ENCODE measurements around the gene MCCC1. TPM values are rescaled to one million over a fixed set of nuclear protein-coding genes. Genes with fewer than 3 reads are reported as not detected.

The MCCC1 gene
- total and polyA plus RNA-seq, 2 of the 13 experiments (the other 11 are each of a cell fraction or from before 2014, with no cell fraction given), result 11.7 to 30.1 TPM

DNA sequence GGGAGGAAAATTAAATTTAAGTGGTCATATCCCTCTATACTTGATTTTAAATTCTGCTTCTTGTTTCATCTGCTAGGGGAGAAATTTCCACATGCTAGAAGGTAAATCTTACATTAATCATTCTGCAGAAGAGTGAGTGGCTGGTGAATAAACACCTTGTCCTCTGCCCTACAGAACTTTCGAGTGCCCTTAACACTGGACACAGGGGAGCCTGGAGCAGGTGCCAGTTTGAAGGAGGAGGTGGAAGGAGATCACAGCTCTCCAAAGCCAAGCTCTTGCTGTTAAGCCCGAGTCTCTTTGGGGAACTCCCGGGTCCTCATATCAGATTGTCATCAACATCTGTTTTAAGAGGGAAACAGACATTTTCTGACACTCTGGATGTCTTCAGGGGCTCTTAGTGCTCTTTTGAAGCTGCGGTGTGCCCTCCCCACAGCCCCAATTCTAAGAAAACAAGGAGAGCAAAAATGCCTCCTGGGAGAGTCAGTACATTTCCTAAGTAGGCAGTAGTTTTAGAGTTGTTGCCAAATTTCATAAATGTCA, 32.0 kb upstream of the MCCC1 start:
- Histone ChIP-seq H3K4me2 (ENCODE audit: low read depth, low read length) (no peak overlapping the region), H3K36me3 (replicated peaks in 1 of 2; ENCODE audit: control insufficient read depth in 1 of 2, insufficient read depth in 2 of 2, low read length in 2 of 2) (no peaks in the 10 kb centered on the region), H3K27ac (ENCODE audit: extremely low read length, insufficient read depth, low read length) (no peak overlapping the region), H3K9me3 (ENCODE audit: low read length) (peaks cover 16% of the 10 kb centered on the region), H3K79me2 (ENCODE audit: insufficient read depth, low read length) (no peaks in the 10 kb centered on the region), H4K20me1 (ENCODE audit: insufficient read depth, low read length) (no peaks in the 10 kb centered on the region), H3K9ac (ENCODE audit: insufficient read depth, low read depth, low read length) (no peak overlapping the region), H3K4me3 (replicated peaks in 1 of 3; ENCODE audit: insufficient read depth in 1 of 3, low read depth in 2 of 3, low read length in 3 of 3) (no peak overlapping the region), H3K4me1 (ENCODE audit: insufficient read depth, low read length) (no peaks in the 10 kb centered on the region), H2AFZ (ENCODE audit: low read length) (no peak overlapping the region), H3K27me3 (ENCODE audit: control insufficient read depth in 1 of 2, insufficient read depth in 2 of 2, low read length in 2 of 2) (peaks cover 0 to 20% of the 10 kb centered on the region in 2 experiments; a peak in 1 of 5 replicates)
- POLR2A ChIA-PET, result no interaction called here
- FAIRE-seq (no peak), DNase-seq (ENCODE audit: low spot score) (no peak), ATAC-seq (no peak)
- in situ Hi-C loops (cut with HindIII; ENCODE audit: extremely low pct_ligation_motif_present, low pct_unique_long_range_greater_than_20kb) (no loop called here), intact Hi-C loops (cut with micrococcal nuclease; ENCODE audit: unreplicated experiment) (no loop called here)
- BruUV-seq (replicated peaks), result no TSS peak
- no peak for TF ChIP-seq ZNF614 (CRISPR knock-in tag; IDR thresholded peaks at IDR 0.05; ENCODE audit: borderline replicate concordance)
- 12% methylated on average over 4 of the region's 4 CpGs for WGBS (ENCODE audit: low lambda C conversion rate)
- CTCF ChIA-PET (ENCODE audit: low intra/inter-chr PET ratio, low total read pairs), result no interaction called here

DNA sequence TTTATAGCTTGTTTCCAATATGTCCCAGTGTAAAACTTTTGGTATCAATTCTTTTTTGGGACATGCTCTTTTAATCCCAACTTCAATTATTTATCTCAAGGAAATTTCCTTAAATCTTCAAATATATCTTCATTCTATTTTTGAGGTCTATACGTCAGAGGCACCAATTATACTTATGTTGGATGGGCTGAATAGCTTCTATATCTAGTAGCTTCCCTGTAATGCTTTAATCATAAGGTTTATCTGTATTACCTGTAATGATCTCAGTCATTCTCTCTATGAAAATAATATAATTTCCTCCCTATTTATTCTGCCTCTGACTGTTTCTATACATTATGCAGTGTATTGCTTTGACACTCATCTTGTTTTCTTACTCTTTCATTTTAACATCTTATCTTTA, 29.9 kb upstream of the MCCC1 start:
- Histone ChIP-seq H3K4me3 (replicated peaks in 1 of 3; ENCODE audit: insufficient read depth in 1 of 3, low read depth in 2 of 3, low read length in 3 of 3) (no peak overlapping the region), H4K20me1 (ENCODE audit: insufficient read depth, low read length) (no peaks in the 10 kb centered on the region), H3K4me2 (ENCODE audit: low read depth, low read length) (no peak overlapping the region), H3K79me2 (ENCODE audit: insufficient read depth, low read length) (no peaks in the 10 kb centered on the region), H2AFZ (ENCODE audit: low read length) (no peak overlapping the region), H3K36me3 (replicated peaks in 1 of 2; ENCODE audit: control insufficient read depth in 1 of 2, insufficient read depth in 2 of 2, low read length in 2 of 2) (no peaks in the 10 kb centered on the region), H3K27me3 (ENCODE audit: control insufficient read depth in 1 of 2, insufficient read depth in 2 of 2, low read length in 2 of 2) (0 out of 5 replicates have a peak, but pooled peaks cover 0 to 11% of the 10 kb centered on the region in 2 experiments), H3K27ac (ENCODE audit: extremely low read length, insufficient read depth, low read length) (no peak overlapping the region), H3K9ac (ENCODE audit: insufficient read depth, low read depth, low read length) (no peak overlapping the region), H3K4me1 (ENCODE audit: insufficient read depth, low read length) (no peaks in the 10 kb centered on the region), H3K9me3 (ENCODE audit: low read length) (peaks cover 16% of the 10 kb centered on the region)
- FAIRE-seq (no peak), DNase-seq (ENCODE audit: low spot score) (no peak), ATAC-seq (no peak)
- TF ChIP-seq ZNF574 (CRISPR knock-in tag; IDR thresholded peaks at IDR 0.05) (no peak), SP140L (CRISPR knock-in tag; IDR thresholded peaks at IDR 0.05; ENCODE audit: borderline replicate concordance) (no peak), KDM6A (CRISPR knock-in tag; IDR thresholded peaks at IDR 0.05; ENCODE audit: low read depth) (no peak), ZNF263 (CRISPR knock-in tag; IDR thresholded peaks at IDR 0.05) (no peak), BCL6 (CRISPR knock-in tag; IDR thresholded peaks at IDR 0.05) (no peak)
- ChIA-PET CTCF (ENCODE audit: low intra/inter-chr PET ratio, low total read pairs) (no interaction called here), POLR2A (no interaction called here)
- 3% methylated on average over 1 of the region's 1 CpG for WGBS (ENCODE audit: low lambda C conversion rate)
- in situ Hi-C loops (cut with HindIII; ENCODE audit: extremely low pct_ligation_motif_present, low pct_unique_long_range_greater_than_20kb), result no loop called here
- intact Hi-C loops (cut with micrococcal nuclease; ENCODE audit: unreplicated experiment), result no loop called here
- no TSS peak for BruUV-seq (replicated peaks)

Measured in HepG2 (cell line).